Posterior vena cava (tissue), 2 donors: Measurements from ENCODE around the gene CHMP4B. TPM values are rescaled to one million over a fixed set of nuclear protein-coding genes. Genes with fewer than 3 reads are reported as not detected.
"Not testable (repeated sequence)": the region's sequence is repeated elsewhere in the genome, so short reads cannot be mapped to it uniquely, and the experiment has no call there.

Experiments
- DNase-seq: peaks from one replicate; pipeline ENCODE4 v3.0.0-alpha.2; 2020; ENCODE audit warnings: low spot score
- intact Hi-C, 2 donors: fragments of 100-400 bp; cut with DNase I; formaldehyde crosslinking; loops; one replicate each; pipeline versions ENCODE4 v1.14.1 to v1.14.2; 2022 to 2023
- total RNA-seq, 2 donors: library from RNA; stranded (reverse); fragmentation: NEBNext Ultra II Directional; extraction: Animal tissue kit (Norgen Biotek cat#: 25700); gene quantifications; one replicate each; pipeline ENCODE4 v1.2.1, GENCODE V29; 2021
- donor health status: DM: yes; HTN: yes; CAD: no.
- donor health status: DM: yes; HTN: yes; CAD: no.

CHMP4B gene
- total RNA-seq, 2 donors from 2014 or later = 79.2 to 104 TPM

- peak; percentile 60 for DNase-seq
- intact Hi-C loops = no loop called here
These were observed 22.6 kb upstream of the CHMP4B start for GRCh38 chr20:33788351-33789049.

GRCh38 chr20:33789109-33789857, 21.9 kb upstream of the CHMP4B start:
- intact Hi-C loops = no loop called here
- peak; percentile 57 for DNase-seq

- intact Hi-C loops = no loop called here
- no peak for DNase-seq
These were observed 21.3 kb upstream of the CHMP4B start for GRCh38 chr20:33789858-33790182.

GRCh38 chr20:33790566-33790965, 20.6 kb upstream of the CHMP4B start:
- peak; percentile 43 for DNase-seq
- intact Hi-C loops = no loop called here

- intact Hi-C loops = no loop called here
These were observed 20.1 kb upstream of the CHMP4B start for GRCh38 chr20:33791021-33791420.

GRCh38 chr20:33791540-33791939, 19.6 kb upstream of the CHMP4B start:
- intact Hi-C loops = no loop called here
- DNase-seq = peak; percentile 67

More at GRCh38 chr20:33791021-33791420, 20.1 kb upstream of the CHMP4B start:
- DNase-seq = peak; percentile 79

- peak; percentile 82 for DNase-seq
- intact Hi-C loops = no loop called here
These were observed 19.1 kb upstream of the CHMP4B start for GRCh38 chr20:33791959-33792597.

- intact Hi-C loops, DNase-seq: not testable (repeated sequence)
These were observed 18.6 kb upstream of the CHMP4B start for GRCh38 chr20:33792598-33792989.

- DNase-seq = peak; percentile 71
- intact Hi-C loops = no loop called here
These were observed 17.9 kb upstream of the CHMP4B start for GRCh38 chr20:33793011-33793931.

GRCh38 chr20:33796263-33796906, 14.8 kb upstream of the CHMP4B start:
- peak; percentile 11 for DNase-seq
- intact Hi-C loops = no loop called here

- peak; percentile 17 for DNase-seq
- intact Hi-C loops = no loop called here
These were observed 14.1 kb upstream of the CHMP4B start for GRCh38 chr20:33796907-33797544.

GRCh38 chr20:33798444-33798843, 12.7 kb upstream of the CHMP4B start:
- DNase-seq = peak; percentile 17
- intact Hi-C loops = no loop called here

GRCh38 chr20:33803921-33804337, 7.2 kb upstream of the CHMP4B start:
- DNase-seq = no peak
- intact Hi-C loops = no loop called here

- intact Hi-C loops = no loop called here
- no peak for DNase-seq
These were observed 2.8 kb upstream of the CHMP4B start for GRCh38 chr20:33808388-33808787.

GRCh38 chr20:33810259-33810658, 889 bp upstream of the CHMP4B start:
- intact Hi-C loops = no loop called here

GRCh38 chr20:33811776-33812151, 616 bp downstream of the CHMP4B start:
- DNase-seq = no peak
- intact Hi-C loops = no loop called here

More at GRCh38 chr20:33810259-33810658, 889 bp upstream of the CHMP4B start:
- no peak for DNase-seq

GRCh38 chr20:33812152-33812849, 1.2 kb downstream of the CHMP4B start:
- intact Hi-C loops = no loop called here

GRCh38 chr20:33812908-33813462, 1.8 kb downstream of the CHMP4B start:
- no peak for DNase-seq
- intact Hi-C loops = no loop called here

More at GRCh38 chr20:33812152-33812849, 1.2 kb downstream of the CHMP4B start:
- peak; percentile 91 for DNase-seq
